Endometrial microvascular endothelial cells (primary cell): ENCODE results near the gene AMIGO1. TPM values are rescaled to one million over a fixed set of nuclear protein-coding genes. Genes with fewer than 3 reads are reported as not detected.

Experiments used
- in situ Hi-C: cut with HindIII; loops from 2 replicates; pipeline ENCODE4 v1.10.0; 2017; ENCODE audit warnings: low sequenced_read_pairs, low pct_unique_long_range_greater_than_20kb; ENCODE audit errors: inconsistent ontology term
- total RNA-seq: library from RNA; depleted of rRNA; stranded (reverse); fragments of >200 nt; gene quantifications from one replicate; pipeline ENCODE4 v1.2.3, GENCODE V29; 2015; ENCODE audit errors: inconsistent ontology term

AMIGO1 gene
- total RNA-seq, 1 donor from 2014 or later, result 0.56 TPM

DNA sequence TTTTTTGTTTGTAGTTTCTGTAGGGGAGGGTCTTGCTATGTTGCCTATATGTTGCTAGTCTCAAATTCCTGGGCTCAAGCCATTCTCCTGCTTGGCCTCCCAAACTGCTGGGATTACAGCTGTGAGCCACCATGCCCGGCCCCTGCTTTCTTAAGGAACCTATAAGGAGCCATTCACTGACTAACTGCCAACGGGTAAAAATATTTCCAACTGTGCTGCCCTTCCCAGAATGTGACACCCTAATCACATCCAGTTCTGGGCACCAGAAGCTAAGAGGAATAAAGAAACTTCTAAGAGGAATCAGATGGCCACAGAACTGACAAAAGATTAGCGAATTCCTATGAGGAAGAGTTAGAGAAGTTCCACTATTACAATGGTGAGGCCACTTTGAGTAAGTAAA is 36.7 kb downstream of the AMIGO1 start:
- in situ Hi-C loops, result no loop called here

- in situ Hi-C loops, result no loop called here
Observed at GRCh38 chr1:109470245-109470644, 39.3 kb downstream of the AMIGO1 start.

DNA sequence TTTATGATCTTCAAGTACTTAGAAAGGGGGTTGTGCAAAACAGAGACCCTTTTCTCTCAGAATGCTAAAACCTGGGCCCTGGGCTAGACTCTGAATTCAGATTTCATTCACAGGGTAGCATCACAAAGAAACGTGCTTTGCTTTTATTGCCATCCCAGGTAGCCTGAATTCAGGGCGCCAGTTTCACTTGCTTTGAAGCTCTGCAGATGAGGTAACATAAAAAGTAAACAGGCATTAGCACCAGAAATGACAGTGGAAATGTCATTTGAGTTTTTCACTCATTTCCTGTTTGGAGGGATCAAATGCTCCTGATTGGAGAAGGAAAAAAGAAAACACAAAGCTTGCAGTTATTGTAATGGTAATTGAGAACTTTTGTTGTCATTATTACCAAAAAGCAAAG is 40.6 kb downstream of the AMIGO1 start:
- in situ Hi-C loops, result no loop called here

GRCh38 chr1:109468061-109468460 is 41.5 kb downstream of the AMIGO1 start:
- in situ Hi-C loops, result no loop called here

DNA sequence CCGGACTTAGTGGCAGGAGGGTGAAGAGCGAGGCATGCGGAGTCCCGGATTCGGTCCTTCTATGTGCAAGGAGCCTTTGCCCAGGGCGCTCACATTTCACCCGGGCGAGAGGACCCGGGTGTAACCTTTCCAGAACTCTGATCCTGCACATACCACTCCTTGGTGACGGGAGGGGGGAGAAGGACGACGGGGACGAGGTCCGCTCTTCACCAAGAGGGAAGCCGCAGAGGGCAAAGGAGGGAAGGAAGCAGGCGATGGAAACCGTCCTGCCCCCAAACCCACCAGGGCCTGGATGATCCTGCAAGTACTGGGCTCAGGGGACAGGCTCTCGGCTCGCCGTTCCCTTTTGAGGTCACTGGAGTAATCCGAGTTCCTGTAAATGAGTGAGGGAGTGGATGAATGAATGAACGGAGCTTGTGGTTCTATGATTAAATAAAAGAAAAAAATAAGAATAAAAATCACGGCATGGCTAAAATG is 42.2 kb downstream of the AMIGO1 start:
- in situ Hi-C loops, result no loop called here

DNA sequence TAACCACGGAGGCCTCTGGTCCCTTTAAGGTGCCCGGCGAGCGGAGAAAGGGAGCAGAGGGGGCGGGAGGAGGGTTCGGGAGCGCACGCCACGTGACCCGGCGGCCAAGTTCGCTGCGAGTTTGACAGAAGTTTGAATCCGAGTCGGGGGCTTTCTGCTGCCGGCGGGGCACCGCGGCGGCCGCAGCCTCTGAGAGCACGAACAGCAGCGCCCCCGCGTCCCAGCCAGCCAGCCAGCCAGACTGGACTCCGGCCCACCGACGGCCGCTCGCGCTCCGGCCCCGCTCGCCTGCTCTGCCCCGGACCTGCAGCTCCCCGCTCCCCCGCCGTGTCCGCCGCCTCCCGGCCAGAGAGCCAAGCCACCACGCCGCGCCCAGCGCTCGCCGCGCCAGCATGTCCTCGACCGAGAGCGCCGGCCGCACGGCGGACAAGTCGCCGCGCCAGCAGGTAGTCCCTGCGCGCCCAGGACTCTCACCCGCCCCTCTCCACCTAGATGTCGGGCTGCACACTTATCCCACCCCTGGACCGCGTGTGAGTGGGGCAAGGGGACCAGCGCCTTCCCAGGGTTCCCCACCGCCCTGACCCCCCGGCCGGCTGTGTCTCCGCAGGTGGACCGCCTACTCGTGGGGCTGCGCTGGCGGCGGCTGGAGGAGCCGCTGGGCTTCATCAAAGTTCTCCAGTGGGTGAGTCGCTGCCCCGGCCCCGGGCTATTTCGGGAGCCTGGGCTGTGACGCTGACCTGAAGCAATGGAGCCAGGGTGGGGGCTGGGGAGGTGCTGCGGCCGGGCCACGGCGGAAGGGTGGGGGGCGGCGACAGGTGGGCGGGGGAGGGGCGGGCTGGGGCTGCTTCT is 42.9 kb downstream of the AMIGO1 start, which contains the start of gene SYPL2:
TSS of gene SYPL2 (plus strand) at position 95 of the 849 bp plus-strand sequence. CDS start at position 393, 298 bp downstream.
- in situ Hi-C loops, result no loop called here

GRCh38 chr1:109466125-109466451 is 43.4 kb downstream of the AMIGO1 start:
- in situ Hi-C loops, result no loop called here

DNA sequence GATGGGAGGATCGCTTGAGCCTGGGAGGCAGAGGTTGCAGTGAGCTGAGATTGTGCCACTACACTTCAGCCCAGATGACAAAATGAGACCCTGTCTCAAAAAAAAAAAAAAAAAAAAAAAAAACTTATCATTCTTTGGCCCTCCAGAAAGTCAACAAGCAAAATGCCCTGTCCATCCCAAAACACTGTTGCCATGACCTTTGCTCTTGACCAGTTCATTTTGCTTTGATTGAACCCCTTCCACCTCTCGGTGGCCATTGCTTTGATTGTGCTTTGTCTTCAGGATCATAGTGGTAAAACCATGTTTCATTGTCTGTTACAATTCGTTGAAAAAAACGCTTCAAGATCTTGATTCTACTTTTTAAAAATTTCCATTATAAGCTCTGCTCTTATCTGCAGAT is 51.7 kb downstream of the AMIGO1 start:
- in situ Hi-C loops, result no loop called here

GRCh38 chr1:109454497-109455133 is 54.9 kb downstream of the AMIGO1 start:
- in situ Hi-C loops, result no loop called here

Other genes with a start within 250 kb of the AMIGO1 start
- 23.8 TPM for gene PSRC1, start 226.6 kb downstream of the AMIGO1 start, total RNA-seq
- gene MYBPHL, start 202.7 kb downstream of the AMIGO1 start, total RNA-seq, result not detected
- gene SORT1, start 111.8 kb downstream of the AMIGO1 start, total RNA-seq, result 12.4 TPM
- 67.8 TPM for gene PSMA5, start 83.3 kb downstream of the AMIGO1 start, total RNA-seq
- 0.37 TPM for gene SYPL2, start 43.2 kb downstream of the AMIGO1 start, total RNA-seq
- gene ATXN7L2, start 25.8 kb downstream of the AMIGO1 start, total RNA-seq, result 3.5 TPM
- 1.4 TPM for gene CYB561D1, start 15.6 kb downstream of the AMIGO1 start, total RNA-seq
- gene GPR61, start 30.1 kb upstream of the AMIGO1 start, total RNA-seq, result not detected
- gene GNAI3, start 38.9 kb upstream of the AMIGO1 start, total RNA-seq, result 15.3 TPM
- not detected for gene GNAT2, start 109.9 kb upstream of the AMIGO1 start, total RNA-seq
- gene AMPD2, start 110.1 kb upstream of the AMIGO1 start, total RNA-seq, result 88.4 TPM
- gene GSTM4, start 146.4 kb upstream of the AMIGO1 start, total RNA-seq, result 6.6 TPM
- 6.3 TPM for gene GSTM2, start 158.3 kb upstream of the AMIGO1 start, total RNA-seq
- gene GSTM1, start 178.1 kb upstream of the AMIGO1 start, total RNA-seq, result 19.0 TPM
- not detected for gene GSTM5, start 202.5 kb upstream of the AMIGO1 start, total RNA-seq
- 30.4 TPM for gene GSTM3, start 231.3 kb upstream of the AMIGO1 start, total RNA-seq